ENCODE results near the gene LYPD4.
A peak's percentile ranks its signal among the peaks of the same experiment; 100 is the strongest.

LYPD4 gene

DNA sequence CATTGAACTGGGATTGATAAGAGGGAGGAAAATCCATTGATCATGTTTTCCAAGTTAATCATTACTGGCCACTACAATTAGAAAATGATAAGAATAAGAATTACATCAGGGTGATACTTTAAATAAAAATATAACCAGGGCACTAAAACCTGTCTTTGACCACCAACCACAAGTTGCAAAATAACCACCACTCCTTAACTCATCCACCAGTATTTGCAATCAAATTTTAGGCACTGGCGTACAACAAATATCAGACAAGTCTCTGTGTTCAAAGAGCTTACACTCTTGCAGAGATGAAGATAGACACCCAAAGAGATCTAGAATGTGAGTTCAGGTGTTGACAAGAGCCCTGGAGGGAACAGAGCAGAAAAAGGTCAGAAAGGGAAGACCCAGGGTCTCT lies 47.6 kb downstream of the LYPD4 start:
- Histone ChIP-seq H3K36me3 (ENCODE audit: insufficient read depth) (no peaks in the 10 kb centered on the region), H4K20me1 (ENCODE audit: insufficient read depth) (no peaks in the 10 kb centered on the region), H3K9ac (no peak overlapping the region), H3K4me3 (IDR thresholded peaks at IDR 0.05; ENCODE audit: insufficient read depth, low read depth, low read length) (no peak overlapping the region), H3K79me2 (ENCODE audit: insufficient read depth, low read depth) (no peaks in the 10 kb centered on the region), H3K4me2 (no peak overlapping the region), H3K27ac (no peak overlapping the region), H2AFZ (ENCODE audit: low read depth) (no peak overlapping the region), H3K4me1 (ENCODE audit: low read depth, poor library complexity, severe bottlenecking) (no peaks in the 10 kb centered on the region), H3K27me3 (ENCODE audit: insufficient read depth, low read depth) (peaks cover 83% of the 10 kb centered on the region)
- no peak for TF ChIP-seq CTCF (conservative IDR thresholded peaks at IDR 0.05; ENCODE audit: low read depth, low read length)

- Histone ChIP-seq H3K27me3 (ENCODE audit: insufficient read depth, low read depth) (peaks cover 81% of the 10 kb centered on the region), H4K20me1 (ENCODE audit: insufficient read depth) (no peaks in the 10 kb centered on the region), H3K36me3 (ENCODE audit: insufficient read depth) (no peaks in the 10 kb centered on the region), H3K9ac (no peak within 1 kb of the TSS), H3K4me2 (no peak within 1 kb of the TSS), H3K27ac (no peak within 1 kb of the TSS), H3K4me1 (ENCODE audit: low read depth, poor library complexity, severe bottlenecking) (no peaks in the 10 kb centered on the region), H2AFZ (ENCODE audit: low read depth) (no peak within 1 kb of the TSS), H3K79me2 (ENCODE audit: insufficient read depth, low read depth) (no peaks in the 10 kb centered on the region), H3K4me3 (IDR thresholded peaks at IDR 0.05; ENCODE audit: insufficient read depth, low read depth, low read length) (no peak within 1 kb of the TSS)
- no peak for TF ChIP-seq CTCF (conservative IDR thresholded peaks at IDR 0.05; ENCODE audit: low read depth, low read length)
Measured at GRCh38 chr19:41796362-41796761, 48.1 kb downstream of the LYPD4 start, which contains the start of gene CEACAM3. Gene CEACAM3 (plus strand): TSS chr19:41796587. CDS start chr19:41796678, 91 bp downstream.

DNA sequence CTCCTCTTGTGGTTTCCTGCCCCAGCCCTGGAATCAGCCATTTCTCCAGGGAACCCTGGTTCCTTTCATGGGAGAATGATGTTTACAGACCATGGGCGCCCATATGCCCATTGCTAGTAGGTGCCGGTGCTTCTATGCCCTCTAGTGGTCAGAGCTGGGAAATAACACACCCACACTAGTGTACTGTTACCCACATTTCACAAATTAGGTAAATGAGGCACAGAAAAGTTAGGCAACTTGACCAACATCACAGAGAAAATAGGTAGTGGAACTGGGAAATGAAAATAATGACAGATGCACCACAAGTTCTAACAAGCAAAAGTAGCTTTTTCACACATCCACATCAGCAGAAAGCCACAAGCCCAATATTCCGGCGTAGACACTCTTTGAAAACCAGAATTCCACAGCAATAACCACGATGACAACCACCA lies 49.4 kb downstream of the LYPD4 start:
- TF ChIP-seq CTCF (conservative IDR thresholded peaks at IDR 0.05; ENCODE audit: low read depth, low read length), result peak; percentile 94
- Histone ChIP-seq H3K9ac (no peak overlapping the region), H4K20me1 (ENCODE audit: insufficient read depth) (no peaks in the 10 kb centered on the region), H3K4me1 (ENCODE audit: low read depth, poor library complexity, severe bottlenecking) (no peaks in the 10 kb centered on the region), H2AFZ (ENCODE audit: low read depth) (no peak overlapping the region), H3K4me2 (no peak overlapping the region), H3K27me3 (ENCODE audit: insufficient read depth, low read depth) (peaks cover 79% of the 10 kb centered on the region), H3K79me2 (ENCODE audit: insufficient read depth, low read depth) (no peaks in the 10 kb centered on the region), H3K36me3 (ENCODE audit: insufficient read depth) (no peaks in the 10 kb centered on the region), H3K4me3 (IDR thresholded peaks at IDR 0.05; ENCODE audit: insufficient read depth, low read depth, low read length) (no peak overlapping the region), H3K27ac (no peak overlapping the region)

GRCh38 chr19:41793414-41793727 lies 51.1 kb downstream of the LYPD4 start:
- TF ChIP-seq CTCF (conservative IDR thresholded peaks at IDR 0.05; ENCODE audit: low read depth, low read length), result peak; percentile 32; the same call in 1 of the 2 replicates
- Histone ChIP-seq H2AFZ (ENCODE audit: low read depth) (no peak overlapping the region), H3K27me3 (ENCODE audit: insufficient read depth, low read depth) (peaks cover 73% of the 10 kb centered on the region), H4K20me1 (ENCODE audit: insufficient read depth) (no peaks in the 10 kb centered on the region), H3K79me2 (ENCODE audit: insufficient read depth, low read depth) (no peaks in the 10 kb centered on the region), H3K9ac (no peak overlapping the region), H3K27ac (no peak overlapping the region), H3K4me1 (ENCODE audit: low read depth, poor library complexity, severe bottlenecking) (no peaks in the 10 kb centered on the region), H3K4me3 (IDR thresholded peaks at IDR 0.05; ENCODE audit: insufficient read depth, low read depth, low read length) (no peak overlapping the region), H3K36me3 (ENCODE audit: insufficient read depth) (no peaks in the 10 kb centered on the region), H3K4me2 (no peak overlapping the region)

Measured in KMS-11 (cell line).